NCI-H526 (cell line): ENCODE measurements around the gene TRMT10A.
A peak's percentile ranks its signal among the peaks of the same experiment; 100 is the strongest.

Experiments used
- DNase-seq, 2 experiments: peaks; one replicate each; lab custom pipeline; 2025; lab: John Stamatoyannopoulos, UW

Gene TRMT10A

GRCh38 chr4:99563310-99564186 is at the start of gene TRMT10A:
TRMT10A (minus strand) TSS chr4:99564039; CDS start chr4:99559338, 4,701 bp downstream.
- peak; percentile 91 to 94 for DNase-seq

- no peak for DNase-seq
Observed at GRCh38 chr4:99612704-99613103, 48.9 kb upstream of the TRMT10A start.

DNA sequence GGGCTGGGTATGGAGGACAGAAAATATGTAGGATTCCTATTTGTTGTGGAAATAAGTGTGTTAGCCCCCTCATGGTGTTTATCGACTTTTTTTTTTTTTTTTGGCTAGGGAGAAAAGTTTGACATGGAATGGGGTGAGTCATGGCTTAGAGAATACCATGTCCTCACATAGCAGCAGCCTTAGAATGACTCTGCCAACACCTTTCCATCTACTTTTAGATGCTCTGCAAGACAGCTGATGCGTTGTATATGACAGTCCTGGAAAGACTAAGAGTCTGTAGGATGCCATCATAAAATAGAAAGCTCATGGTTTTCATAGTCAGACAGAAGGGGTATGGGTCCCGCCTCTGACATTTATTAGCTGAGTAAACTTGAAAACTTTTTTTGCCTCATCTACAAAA is 48.4 kb upstream of the TRMT10A start:
- no peak for DNase-seq

- DNase-seq: no peak
Observed at GRCh38 chr4:99610605-99611175, 46.9 kb upstream of the TRMT10A start.

DNA sequence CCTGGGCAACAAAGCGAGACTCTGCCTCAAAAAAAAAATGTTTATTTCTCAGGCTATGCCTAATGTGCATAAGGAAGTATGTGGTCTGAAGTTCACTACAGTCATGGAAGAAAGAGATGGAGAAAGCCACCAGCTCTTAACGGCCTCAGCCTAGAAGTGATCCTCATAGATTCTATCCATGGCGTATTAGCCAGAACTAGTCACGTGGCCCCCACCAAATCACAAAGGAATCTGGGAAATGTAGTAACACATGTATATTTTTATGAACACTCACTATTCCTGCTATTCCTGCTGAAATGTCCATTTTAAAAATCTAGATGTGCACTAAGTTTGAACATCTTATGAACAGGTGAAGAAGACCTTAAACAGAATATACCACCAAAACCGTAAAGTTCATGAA is 44.6 kb upstream of the TRMT10A start:
- no peak for DNase-seq

DNA sequence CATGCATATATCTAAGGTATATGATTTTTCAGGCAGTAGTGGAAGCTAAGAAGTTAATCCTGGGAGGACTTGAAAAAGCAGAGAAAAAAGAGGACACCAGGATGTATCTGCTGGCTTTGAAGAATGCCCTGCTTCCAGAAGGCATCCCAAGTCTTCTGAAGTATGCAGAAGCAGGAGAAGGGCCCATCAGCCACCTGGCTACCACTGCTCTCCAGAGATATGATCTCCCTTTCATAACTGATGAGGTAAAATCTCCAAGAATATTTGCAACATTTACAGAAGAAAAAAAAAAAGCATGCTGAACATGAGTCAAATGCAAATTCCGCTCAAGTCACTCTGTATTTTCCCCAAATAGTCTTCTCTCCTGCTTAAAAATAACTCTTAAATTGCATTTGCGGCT is 42.9 kb upstream of the TRMT10A start:
- no peak for DNase-seq

DNA sequence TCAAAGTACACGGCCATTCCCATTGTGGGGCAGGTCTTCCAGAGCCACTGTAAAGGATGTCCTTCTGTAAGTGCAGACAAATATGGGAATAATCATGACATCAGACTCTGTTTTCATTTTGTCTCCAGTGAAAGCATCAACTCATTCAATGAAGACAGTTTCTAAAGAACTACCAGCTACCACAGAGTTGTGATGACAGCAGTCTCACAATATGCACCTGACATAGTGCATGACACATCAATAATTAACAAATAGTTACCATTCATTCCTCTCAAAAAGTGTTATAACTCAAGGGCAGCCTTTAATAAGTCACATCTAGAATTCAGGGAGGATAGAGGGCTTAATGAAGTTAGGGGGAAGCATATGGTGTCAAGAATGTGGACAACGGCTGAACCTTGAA is 31.0 kb upstream of the TRMT10A start:
- no peak for DNase-seq

- DNase-seq: no peak
Observed at GRCh38 chr4:99593781-99594641, 30.2 kb upstream of the TRMT10A start.

DNA sequence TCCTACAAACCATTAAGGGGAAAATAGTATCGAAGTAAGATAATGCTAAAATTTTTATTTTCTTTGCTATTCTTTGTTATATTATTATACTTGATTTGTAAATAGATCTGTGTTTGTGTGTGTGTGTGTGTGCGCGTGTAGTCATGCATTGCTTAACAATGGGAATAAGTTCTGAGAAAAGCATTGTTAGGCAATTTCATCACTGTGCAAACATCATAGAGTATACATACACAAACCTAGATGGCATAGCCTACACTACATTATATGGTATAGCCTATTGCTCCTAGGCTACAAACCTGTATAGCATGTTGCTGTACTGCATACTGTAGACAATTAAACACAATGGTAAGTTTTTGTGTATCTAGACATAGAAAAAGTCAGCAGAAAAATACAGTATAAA is 27.9 kb upstream of the TRMT10A start:
- no peak for DNase-seq

DNA sequence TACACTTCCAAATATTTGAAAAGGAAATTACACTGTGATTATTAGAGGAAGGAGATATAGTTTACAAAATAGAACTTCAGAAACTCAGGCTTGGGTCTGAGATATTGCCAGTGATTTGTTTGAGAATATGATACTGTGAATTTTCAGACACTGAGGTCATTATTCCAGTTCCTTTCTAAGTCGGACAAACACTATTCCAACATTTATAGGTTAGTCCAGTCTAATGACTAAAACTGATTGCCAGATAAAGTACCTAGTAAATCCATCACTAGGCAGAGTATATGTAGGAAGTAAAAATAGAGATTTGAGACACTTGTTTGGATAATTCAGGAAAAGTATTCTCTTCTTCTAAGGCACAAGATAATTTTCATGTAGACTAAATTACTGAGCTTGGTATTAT is 24.0 kb upstream of the TRMT10A start:
- DNase-seq: no peak

DNA sequence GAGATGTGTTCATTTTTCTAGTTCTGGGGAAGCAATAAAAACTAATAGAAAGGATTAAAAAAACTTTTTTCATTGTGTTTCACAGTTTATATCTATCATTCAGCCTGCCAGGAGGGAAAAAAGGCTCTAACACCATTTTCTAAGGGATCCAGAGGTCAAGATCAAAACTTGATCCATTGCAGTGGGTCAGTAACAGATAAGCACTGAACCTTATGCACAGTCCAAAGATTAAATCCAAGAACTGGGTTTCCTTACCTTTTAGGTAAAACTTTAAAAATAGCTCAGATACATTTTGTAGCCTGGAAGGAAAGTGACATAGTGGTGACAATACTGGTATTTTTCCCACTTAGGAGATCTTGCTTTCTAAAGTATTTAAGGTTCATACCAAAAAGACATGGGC is 23.5 kb upstream of the TRMT10A start:
- DNase-seq: no peak

- DNase-seq: no peak
Observed at GRCh38 chr4:99586797-99587196, 23.0 kb upstream of the TRMT10A start.

DNA sequence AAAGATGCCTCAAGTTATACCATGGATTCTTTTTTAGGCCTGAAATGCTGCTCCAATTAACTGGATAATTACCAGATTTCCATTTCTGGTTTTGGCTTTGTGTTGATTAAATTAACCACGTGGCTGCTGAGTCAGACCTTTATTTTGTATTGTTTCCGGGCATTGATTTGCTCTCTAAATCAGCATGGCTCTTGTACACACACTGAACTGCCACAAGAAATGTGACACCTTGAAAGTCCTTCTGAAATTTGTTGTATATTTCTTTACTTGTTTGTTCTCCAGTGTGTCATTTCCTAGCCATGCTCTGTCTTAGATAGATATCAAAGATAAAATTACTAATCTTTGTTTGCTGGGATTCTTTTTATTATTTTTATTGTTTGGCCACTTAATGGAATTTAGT is 22.5 kb upstream of the TRMT10A start:
- no peak for DNase-seq

GRCh38 chr4:99585516-99585915 is 21.7 kb upstream of the TRMT10A start:
- no peak for DNase-seq

- no peak for DNase-seq
Observed at GRCh38 chr4:99578714-99579113, 14.9 kb upstream of the TRMT10A start.

GRCh38 chr4:99574530-99575324 is 10.9 kb upstream of the TRMT10A start, which contains the start of gene MTTP:
MTTP (plus strand) TSS chr4:99574824; CDS start chr4:99574910, 86 bp downstream.
- no peak for DNase-seq

- DNase-seq: no peak
Observed at GRCh38 chr4:99573735-99574368, 10.0 kb upstream of the TRMT10A start.

DNA sequence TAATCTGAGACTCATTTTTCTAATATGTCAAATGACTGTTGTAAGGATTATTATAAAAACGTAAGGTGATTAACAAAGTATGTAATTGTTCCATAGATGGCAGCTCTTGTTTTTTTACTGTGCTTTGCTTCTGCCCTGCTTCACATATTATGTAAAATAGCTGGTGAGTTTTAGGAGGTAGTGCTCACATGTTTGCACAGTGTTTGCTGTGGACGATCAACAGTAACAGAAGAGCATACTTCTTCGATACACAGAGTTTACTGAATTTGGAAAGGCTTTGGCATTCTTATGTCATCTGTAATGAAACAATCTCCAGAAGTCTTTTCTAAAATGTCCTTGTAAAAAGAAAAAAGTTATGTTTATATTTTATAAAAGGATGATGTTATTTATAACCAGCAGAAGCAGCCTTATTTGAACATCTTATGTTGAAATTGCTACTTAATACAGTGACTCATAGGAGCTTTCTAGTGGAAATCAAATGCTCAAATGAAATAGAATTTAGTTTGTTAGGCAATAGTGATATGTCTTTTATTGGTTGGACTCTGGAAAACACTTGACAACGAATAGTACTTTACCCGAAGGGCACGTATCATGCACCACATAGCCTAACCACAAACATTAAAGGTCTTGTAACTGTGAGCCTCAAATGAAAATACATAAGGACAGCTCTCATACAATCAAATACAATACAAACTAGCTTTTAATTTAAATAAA is 8.8 kb upstream of the TRMT10A start:
- peak; percentile 13 to 54 for DNase-seq

- DNase-seq: no peak
Observed at GRCh38 chr4:99571883-99572282, 8.0 kb upstream of the TRMT10A start.

DNA sequence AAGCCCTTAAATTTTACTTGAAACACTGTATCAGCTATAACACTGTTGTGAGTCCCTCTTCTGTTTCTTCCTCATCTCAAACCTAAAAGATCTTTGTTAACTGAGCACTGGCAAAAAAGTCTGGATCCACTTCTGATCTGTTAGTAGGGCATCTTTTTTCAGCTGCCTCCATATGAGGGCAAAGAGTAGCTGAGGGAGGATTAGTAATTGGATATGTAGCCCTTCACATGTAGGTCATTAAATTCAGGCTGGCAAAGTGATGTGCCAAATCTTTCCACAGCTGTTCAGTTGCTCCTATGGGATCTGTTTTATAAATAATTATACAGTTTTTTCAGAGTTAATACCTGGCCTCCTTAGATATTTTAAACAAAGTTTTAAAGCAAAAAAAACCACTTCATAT is 1.1 kb upstream of the TRMT10A start:
- no peak for DNase-seq

DNA sequence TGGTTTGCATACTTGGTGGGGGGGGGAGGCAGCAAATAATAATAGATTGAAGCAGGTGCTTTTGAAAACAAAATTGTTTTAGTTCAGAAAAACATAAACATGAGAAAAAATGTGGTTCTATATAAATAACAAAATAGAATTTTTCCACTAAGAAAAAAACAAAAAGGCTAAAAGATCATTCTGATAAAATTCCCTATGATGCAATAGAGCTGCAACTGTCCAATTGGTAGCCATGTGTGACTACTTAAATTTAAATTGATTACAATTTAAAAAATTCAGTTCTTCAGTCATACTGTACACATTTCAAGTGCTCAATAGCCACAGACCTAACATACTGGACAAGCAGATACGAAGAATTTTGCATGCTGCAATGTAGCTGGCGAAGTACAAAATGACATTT is 11.0 kb downstream of the TRMT10A start:
- DNase-seq: no peak
